NT2/D1 (cell line): ENCODE measurements around the gene ZBTB49.

Experiments
- SUZ12 ChIP-seq: IDR thresholded peaks from 2 replicates; pipeline ENCODE4 v1.6.1; 2011; ENCODE audit not compliant: insufficient read length, insufficient read depth; ENCODE audit errors: extremely low read depth
- ZNF274 ChIP-seq: IDR thresholded peaks from 2 replicates; pipeline ENCODE4 v1.6.1; 2011; ENCODE audit warnings: mild to moderate bottlenecking, low read depth, low read length

DNA sequence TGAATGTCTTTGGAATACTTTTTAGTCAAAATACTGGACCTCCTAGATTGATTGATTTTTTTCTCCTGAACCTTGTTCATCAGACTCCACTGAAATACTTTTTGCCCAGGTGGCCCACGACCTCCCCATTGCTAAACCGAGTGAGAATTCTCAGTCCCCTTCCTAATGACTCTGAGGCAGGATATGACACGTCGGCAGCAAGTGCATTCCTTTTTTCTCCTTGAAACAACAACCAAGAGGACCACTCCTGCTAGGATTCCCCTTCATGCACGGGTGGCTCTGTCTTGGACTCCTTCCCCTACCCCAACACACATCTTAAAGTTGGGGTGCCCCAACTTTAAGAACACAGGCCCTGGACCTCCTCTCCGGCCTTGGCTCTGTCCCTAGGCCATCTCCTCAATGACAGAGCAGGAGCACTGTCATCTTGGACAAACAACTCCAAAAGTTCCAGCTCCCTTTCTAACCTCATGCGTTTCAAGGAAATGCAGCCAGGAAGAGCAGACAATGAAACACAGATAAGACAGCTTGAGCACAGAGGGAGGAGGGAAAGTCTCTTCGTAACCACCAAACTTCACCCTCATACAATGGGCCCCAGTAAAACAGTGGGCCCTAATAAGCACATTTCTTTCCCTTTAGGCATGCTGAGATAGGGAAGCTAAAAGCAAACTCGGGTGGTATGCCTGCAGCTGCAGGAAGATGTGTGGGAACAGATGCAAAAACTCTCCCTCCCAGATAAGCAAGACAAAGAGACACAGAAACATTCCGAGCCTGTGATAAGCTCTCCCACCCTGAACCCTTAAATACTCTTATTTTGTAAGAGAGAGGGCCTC is 33.9 kb downstream of the ZBTB49 start:
- TF ChIP-seq ZNF274 (no peak), SUZ12 (no peak)
